ENCODE measurements around the gene SHMT2. TPM values are rescaled to one million over a fixed set of nuclear protein-coding genes. Genes with fewer than 3 reads are reported as not detected.

The SHMT2 gene
- total and polyA plus RNA-seq, 2 of the 4 experiments (the other 2 are of a cell fraction) = 266 to 364 TPM

GRCh38 chr12:57220770-57221168 lies 8.7 kb upstream of the SHMT2 start:
- dilution Hi-C loops (cut with HindIII; ENCODE audit: low sequenced_read_pairs, unreplicated experiment) = no loop called here
- POLR2A ChIA-PET (ENCODE audit: unreplicated experiment) = no interaction called here

More at GRCh38 chr12:57220770-57221168, 8.7 kb upstream of the SHMT2 start:
- no peak overlapping the region for H3K4me3 ChIP-seq (ENCODE audit: insufficient read depth, low read depth, low read length)
- in situ Hi-C loops (cut with MboI; ENCODE audit: low sequenced_read_pairs) = no loop called here
- H3K9me1 ChIP-seq (ENCODE audit: insufficient read depth, low read length) = no peaks in the 10 kb centered on the region
- H2AK5ac ChIP-seq (ENCODE audit: low read depth, low read length) = no peak overlapping the region; the same call in 1 of the 2 replicates
- no peak overlapping the region for H4K5ac ChIP-seq (ENCODE audit: low read depth, low read length)
- H3K4me2 ChIP-seq (ENCODE audit: low read depth, low read length) = no peak overlapping the region
- peaks cover 0 to 7% of the 10 kb centered on the region in 2 experiments; a peak in 1 of 4 replicates for H3K79me1 ChIP-seq (ENCODE audit: low read depth in 1 of 2, low read length in 2 of 2)
- peaks cover 5% of the 10 kb centered on the region; the same call in 1 of the 2 replicates for H3K4me1 ChIP-seq (ENCODE audit: control insufficient read depth, insufficient read depth, low read length)
- DNase-seq (no peak), ATAC-seq (ENCODE audit: low read depth) (no peak)
- H2BK15ac ChIP-seq (ENCODE audit: low read depth, low read length) = no peak overlapping the region
- CTCF ChIA-PET = no interaction called here
- no peak overlapping the region for H3K18ac ChIP-seq (ENCODE audit: low read depth, low read length)
- H3K9me3 ChIP-seq (ENCODE audit: control insufficient read depth, insufficient read depth, low read length) = no peaks in the 10 kb centered on the region
- no peak overlapping the region for H3K23ac ChIP-seq (ENCODE audit: low read depth, low read length)
- H4K8ac ChIP-seq (ENCODE audit: low read depth in 2 of 2, low read length in 2 of 2) = no peak overlapping the region
- no peak overlapping the region for H3K9ac ChIP-seq (ENCODE audit: low read depth, low read length)
- 77% methylated on average over 1 of the region's 1 CpG; no CpG with 5 or more reads in 1 of the 2 experiments for WGBS, 2 experiments (ENCODE audit: extremely low coverage in 2 of 2, insufficient read length in 1 of 2)
- no peak overlapping the region for H2BK20ac ChIP-seq (ENCODE audit: low read depth, low read length)
- no peak overlapping the region for H4K91ac ChIP-seq (ENCODE audit: insufficient read depth, low read depth, low read length)
- H4K20me1 ChIP-seq (ENCODE audit: insufficient read depth, low read length) = peaks cover 21% of the 10 kb centered on the region
- no peak overlapping the region for H3K56ac ChIP-seq (ENCODE audit: extremely low read depth, insufficient read depth, low read length)
- no peak overlapping the region for H3K27ac ChIP-seq (ENCODE audit: insufficient read depth, low read length)
- H3K4ac ChIP-seq (ENCODE audit: low read depth, low read length) = no peak overlapping the region
- no peak overlapping the region for H3K14ac ChIP-seq (replicated peaks; ENCODE audit: low read depth, low read length)
- H3K27me3 ChIP-seq (ENCODE audit: control insufficient read depth, insufficient read depth, low read length) = peaks cover 67% of the 10 kb centered on the region
- H2BK120ac ChIP-seq (ENCODE audit: low read depth, low read length) = no peak overlapping the region
- TF ChIP-seq MAZ (IDR thresholded peaks at IDR 0.05; ENCODE audit: borderline replicate concordance, low read depth, low read length) = no peak
- no peak for TF ChIP-seq CTCF (conservative IDR thresholded peaks at IDR 0.05; ENCODE audit: low read depth, low read length)
- no peak for TF ChIP-seq POLR2A (IDR thresholded peaks at IDR 0.05; ENCODE audit: low read depth, low read length)
- TF ChIP-seq RAD21 (IDR thresholded peaks at IDR 0.05; ENCODE audit: low read length) = no peak
- TF ChIP-seq FOS (IDR thresholded peaks at IDR 0.05; ENCODE audit: low read depth, low read length) = no peak
- no peak for TF ChIP-seq NFE2L2 (IDR thresholded peaks at IDR 0.05; ENCODE audit: low read depth, low read length)
- TF ChIP-seq RCOR1 (IDR thresholded peaks at IDR 0.05; ENCODE audit: insufficient replicate concordance, low read length) = no peak
- no peak for TF ChIP-seq CHD1 (IDR thresholded peaks at IDR 0.05; ENCODE audit: low read depth, low read length)
- TF ChIP-seq, protein P1, sequence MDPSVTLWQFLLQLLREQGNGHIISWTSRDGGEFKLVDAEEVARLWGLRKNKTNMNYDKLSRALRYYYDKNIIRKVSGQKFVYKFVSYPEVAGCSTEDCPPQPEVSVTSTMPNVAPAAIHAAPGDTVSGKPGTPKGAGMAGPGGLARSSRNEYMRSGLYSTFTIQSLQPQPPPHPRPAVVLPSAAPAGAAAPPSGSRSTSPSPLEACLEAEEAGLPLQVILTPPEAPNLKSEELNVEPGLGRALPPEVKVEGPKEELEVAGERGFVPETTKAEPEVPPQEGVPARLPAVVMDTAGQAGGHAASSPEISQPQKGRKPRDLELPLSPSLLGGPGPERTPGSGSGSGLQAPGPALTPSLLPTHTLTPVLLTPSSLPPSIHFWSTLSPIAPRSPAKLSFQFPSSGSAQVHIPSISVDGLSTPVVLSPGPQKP (IDR thresholded peaks at IDR 0.05; ENCODE audit: borderline replicate concordance, low read depth, low read length) = no peak
- no peak for TF ChIP-seq RFX5 (IDR thresholded peaks at IDR 0.05; ENCODE audit: low read depth, low read length)
- H2AFZ ChIP-seq (replicated peaks; ENCODE audit: low read length, poor library complexity) = no peak overlapping the region
- no peaks in the 10 kb centered on the region for H3K36me3 ChIP-seq (ENCODE audit: control insufficient read depth, insufficient read depth, low read length)
- H2AK9ac ChIP-seq (replicated peaks; ENCODE audit: low read depth, low read length, poor library complexity) = peak overlapping the region; percentile 82
- no peak overlapping the region for H2BK5ac ChIP-seq (ENCODE audit: low read depth, low read length, poor library complexity, severe bottlenecking)
- intact Hi-C loops (cut with micrococcal nuclease) = no loop called here
- BruUV-seq (replicated peaks) = no TSS peak

Data from IMR-90 (cell line).